Stimulated activated CD4-positive, alpha-beta T cell treated with anti-CD3 and anti-CD28 coated beads, TNF-alpha, amount 100 ng/mL, for 4 hours (primary cell): ENCODE data around the gene SPDYE16.
"Not testable (repeated sequence)": the region's sequence is repeated elsewhere in the genome, so short reads cannot be mapped to it uniquely, and the experiment has no call there.

ENCODE experiments used
- DNase-seq, 3 experiments: peaks; one replicate each; pipeline ENCODE4 v3.0.0-alpha.2; 2020; ENCODE audit warnings: low read depth in 3 of 3

Gene SPDYE16

GRCh38 chr7:76549025-76549854 lies 6.1 kb upstream of the SPDYE16 start:
- DNase-seq: peak; percentile 64 to 86 (median 71)

GRCh38 chr7:76531643-76532042 lies 11.5 kb downstream of the SPDYE16 start:
- not testable (repeated sequence) for DNase-seq

- DNase-seq: not testable (repeated sequence)
Observed at GRCh38 chr7:76526183-76526582, 16.9 kb downstream of the SPDYE16 start.

- DNase-seq: not testable (repeated sequence)
Observed at GRCh38 chr7:76516932-76517331, 26.2 kb downstream of the SPDYE16 start.

- DNase-seq: no peak
Observed at GRCh38 chr7:76515999-76516443, 27.1 kb downstream of the SPDYE16 start.

GRCh38 chr7:76514926-76515771 lies 27.9 kb downstream of the SPDYE16 start:
- no peak for DNase-seq

- no peak for DNase-seq
Observed at GRCh38 chr7:76513817-76514799, 29.0 kb downstream of the SPDYE16 start.

GRCh38 chr7:76512941-76513816 lies 29.9 kb downstream of the SPDYE16 start:
- DNase-seq: no peak

GRCh38 chr7:76511911-76512885 lies 30.9 kb downstream of the SPDYE16 start:
- DNase-seq: not testable (repeated sequence)

- DNase-seq: not testable (repeated sequence)
Observed at GRCh38 chr7:76511200-76511910, 31.7 kb downstream of the SPDYE16 start.

- DNase-seq: no peak
Observed at GRCh38 chr7:76509931-76510877, 32.9 kb downstream of the SPDYE16 start, which contains the start of gene UPK3B. Gene UPK3B (plus strand): TSS chr7:76510552. CDS start chr7:76510653, 101 bp downstream.

- DNase-seq: no peak
Observed at GRCh38 chr7:76507723-76508406, 35.2 kb downstream of the SPDYE16 start.

- not testable (repeated sequence) for DNase-seq
Observed at GRCh38 chr7:76506643-76507042, 36.5 kb downstream of the SPDYE16 start.

GRCh38 chr7:76506081-76506440 lies 37.0 kb downstream of the SPDYE16 start:
- no peak for DNase-seq

- DNase-seq: no peak
Observed at GRCh38 chr7:76505168-76506080, 37.7 kb downstream of the SPDYE16 start.
